ENCODE data around the gene F2R.
"Not testable (repeated sequence)": the region's sequence is repeated elsewhere in the genome, so short reads cannot be mapped to it uniquely, and the experiment has no call there.

Gene F2R

DNA sequence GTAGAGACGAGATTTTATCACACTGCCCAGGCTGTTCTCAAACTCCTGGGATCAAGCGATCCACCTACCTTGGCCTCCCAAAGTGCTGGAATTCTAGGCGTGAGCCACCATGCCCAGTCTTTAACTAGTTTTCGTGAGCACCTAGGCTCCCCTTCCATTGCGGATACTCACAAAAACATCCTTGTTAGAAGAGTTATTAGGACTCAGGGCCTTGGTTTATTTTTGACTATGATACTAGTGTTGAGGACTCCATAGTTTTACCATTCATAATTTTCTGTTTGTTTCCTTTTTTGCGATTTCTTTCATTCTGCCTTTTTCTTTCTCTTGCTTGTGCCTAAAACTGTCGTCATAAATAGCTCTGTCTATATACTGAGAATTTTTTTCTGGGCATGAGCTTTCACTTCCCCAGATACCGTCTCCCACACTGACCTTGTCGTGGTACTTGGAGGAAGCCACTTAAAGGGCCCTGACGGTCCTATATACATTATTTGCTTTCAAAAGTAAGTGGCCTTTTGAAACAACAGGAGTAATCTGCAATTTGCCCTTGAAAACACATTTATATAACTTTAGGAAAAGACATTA lies 5.2 kb downstream of the F2R start:
- DNase-seq, result no peak

DNA sequence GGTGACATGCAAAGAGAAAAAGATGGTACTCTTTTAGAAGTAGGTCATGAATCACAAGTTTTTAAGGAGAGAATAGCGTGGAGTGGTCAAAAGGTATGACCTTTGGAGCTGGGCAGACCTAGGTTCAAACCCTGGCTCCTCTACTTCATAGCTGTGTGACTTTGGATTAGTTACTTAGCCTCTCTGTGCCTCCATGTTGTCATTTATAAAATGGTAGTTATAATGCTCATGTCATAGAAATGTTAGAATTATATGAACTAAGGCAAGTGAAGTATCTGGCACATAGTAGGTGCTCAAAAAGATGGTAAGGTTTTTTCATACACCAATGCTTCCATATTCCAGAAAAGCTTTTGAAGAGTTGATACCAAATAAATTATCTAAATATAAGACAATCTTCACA lies 7.3 kb downstream of the F2R start:
- no peak for DNase-seq

GRCh38 chr5:76723906-76724305 lies 8.0 kb downstream of the F2R start:
- no peak for DNase-seq

GRCh38 chr5:76724871-76725270 lies 8.9 kb downstream of the F2R start:
- no peak for DNase-seq

- no peak for DNase-seq
These were observed 13.0 kb downstream of the F2R start for GRCh38 chr5:76728965-76729364.

DNA sequence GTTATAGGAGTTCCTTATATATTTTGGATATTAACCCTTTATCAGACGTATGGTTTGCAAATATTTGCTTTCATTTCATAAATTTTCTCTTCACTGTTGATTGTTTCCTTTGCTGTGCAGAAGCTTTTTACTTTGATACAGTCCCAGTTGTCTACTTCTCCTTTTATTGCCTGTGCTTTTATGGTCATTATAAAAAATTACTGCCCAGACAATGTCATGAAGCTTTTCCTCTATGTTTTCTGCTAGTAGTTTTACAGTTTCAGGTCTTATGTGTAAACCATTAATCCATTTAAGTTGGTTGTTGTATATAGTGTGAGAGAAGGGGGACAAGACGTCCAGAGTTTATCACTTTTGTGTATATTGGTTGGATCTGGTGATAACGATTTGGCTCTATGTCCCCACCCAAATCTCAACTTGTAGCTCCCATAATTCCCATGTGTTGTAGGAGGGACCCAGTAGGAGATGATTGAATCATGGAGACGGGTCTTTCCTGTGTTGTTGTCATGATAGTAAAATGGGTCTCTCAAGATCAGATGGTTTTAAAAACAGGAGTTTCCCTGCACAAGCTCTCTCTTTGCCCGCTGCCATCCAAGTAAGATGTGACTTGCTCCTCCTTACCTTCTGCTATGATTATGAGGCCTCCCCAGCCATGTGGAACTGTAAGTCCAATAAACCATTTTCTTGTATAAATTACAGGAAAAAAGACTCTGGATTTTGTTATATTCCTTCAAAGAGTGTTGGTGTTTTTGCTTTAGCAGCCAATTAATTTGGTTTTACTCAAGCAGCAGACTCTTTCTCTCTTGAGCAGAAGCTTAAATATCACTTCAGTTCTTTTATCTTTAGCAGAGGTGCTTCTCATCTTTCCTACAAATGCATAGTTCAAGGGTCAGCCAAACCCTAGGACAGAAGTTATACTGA lies 13.7 kb downstream of the F2R start:
- DNase-seq, result no peak

- DNase-seq, result peak; percentile 14
These were observed 16.6 kb downstream of the F2R start for GRCh38 chr5:76732405-76733048.

DNA sequence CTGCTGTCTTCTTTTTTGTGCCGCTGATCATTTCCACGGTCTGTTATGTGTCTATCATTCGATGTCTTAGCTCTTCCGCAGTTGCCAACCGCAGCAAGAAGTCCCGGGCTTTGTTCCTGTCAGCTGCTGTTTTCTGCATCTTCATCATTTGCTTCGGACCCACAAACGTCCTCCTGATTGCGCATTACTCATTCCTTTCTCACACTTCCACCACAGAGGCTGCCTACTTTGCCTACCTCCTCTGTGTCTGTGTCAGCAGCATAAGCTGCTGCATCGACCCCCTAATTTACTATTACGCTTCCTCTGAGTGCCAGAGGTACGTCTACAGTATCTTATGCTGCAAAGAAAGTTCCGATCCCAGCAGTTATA lies 17.1 kb downstream of the F2R start:
- peak; percentile 66 for DNase-seq

GRCh38 chr5:76735762-76736545 lies 20.0 kb downstream of the F2R start:
- no peak for DNase-seq

DNA sequence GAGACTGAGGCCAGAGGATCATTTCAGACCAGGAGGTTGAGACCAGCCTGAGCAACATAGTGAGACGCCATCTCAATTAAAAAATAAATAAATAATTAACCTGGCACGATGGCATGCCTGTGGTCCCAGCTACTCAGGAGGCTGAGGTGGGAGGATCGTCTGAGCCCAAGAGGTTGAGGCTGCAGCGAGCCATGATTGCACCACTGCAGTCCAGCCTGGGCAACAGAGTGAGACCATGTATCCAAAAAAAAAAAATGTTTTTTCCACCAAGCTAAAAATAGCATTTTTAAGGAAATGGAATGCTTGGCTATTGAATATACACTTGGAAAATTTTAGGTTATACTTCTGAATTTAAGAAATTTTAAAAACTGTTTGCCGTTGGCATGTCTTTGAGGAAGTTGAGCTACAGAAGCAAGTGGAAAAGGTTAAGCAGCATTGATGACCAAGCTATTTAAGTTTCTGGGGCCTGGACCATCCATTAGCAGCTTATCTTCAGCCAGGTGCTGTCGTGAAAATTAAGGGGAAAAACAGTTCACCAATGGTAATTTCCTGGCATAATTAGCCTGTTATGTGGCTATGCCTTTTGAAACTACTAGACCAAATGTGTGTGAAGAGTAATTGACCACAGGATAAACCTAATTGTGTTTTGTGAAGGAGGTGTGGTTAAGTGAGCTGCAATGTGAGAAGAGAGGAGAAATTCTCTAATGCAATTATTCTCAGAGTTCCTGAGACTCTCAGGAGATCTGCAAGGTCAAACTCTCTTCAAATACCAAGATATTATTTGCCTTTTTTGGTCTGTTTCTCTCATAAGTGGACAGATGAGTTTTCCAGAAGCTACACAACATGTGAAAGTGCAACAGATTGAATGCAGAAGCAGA lies 21.0 kb downstream of the F2R start:
- DNase-seq, result no peak

DNA sequence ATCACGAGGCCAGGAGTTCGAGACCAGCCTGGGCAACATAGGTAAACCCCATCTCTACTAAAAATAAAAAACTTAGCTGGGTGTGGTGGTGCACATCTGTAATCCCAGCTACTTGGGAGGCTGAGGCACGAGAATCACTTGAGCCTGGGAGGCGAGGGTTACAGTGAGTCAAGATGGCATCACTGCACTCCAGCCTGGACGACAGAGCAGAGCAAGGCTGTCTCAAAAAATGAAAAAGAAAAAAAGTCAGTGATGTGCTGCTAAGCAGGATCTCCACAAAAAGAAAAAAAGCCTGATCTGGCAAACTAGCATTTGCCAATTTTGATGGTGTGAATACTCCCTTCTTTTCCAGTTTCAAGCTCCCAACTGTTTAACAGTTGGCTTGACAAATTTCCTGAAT lies 21.9 kb downstream of the F2R start:
- no peak for DNase-seq

DNA sequence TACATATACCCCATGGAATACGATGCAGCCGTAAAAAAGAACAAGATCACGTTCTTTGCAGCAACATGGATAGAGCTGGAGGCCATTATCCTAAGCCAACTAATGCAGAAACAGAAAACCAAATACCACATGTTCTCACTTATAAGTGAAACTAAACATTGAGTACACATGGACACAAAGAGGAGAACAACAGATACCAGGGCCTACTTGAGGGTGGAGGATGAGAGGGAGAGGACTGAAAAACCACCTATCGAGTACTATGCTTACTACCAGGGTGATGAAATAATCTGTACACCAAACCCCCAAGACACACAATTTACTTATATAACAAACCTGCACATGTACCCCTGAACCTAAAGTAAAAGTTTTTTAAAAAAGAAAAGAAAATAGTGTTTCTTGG lies 25.6 kb downstream of the F2R start:
- not testable (repeated sequence) for DNase-seq

- DNase-seq, result no peak
These were observed 26.7 kb downstream of the F2R start for GRCh38 chr5:76742583-76742982.

DNA sequence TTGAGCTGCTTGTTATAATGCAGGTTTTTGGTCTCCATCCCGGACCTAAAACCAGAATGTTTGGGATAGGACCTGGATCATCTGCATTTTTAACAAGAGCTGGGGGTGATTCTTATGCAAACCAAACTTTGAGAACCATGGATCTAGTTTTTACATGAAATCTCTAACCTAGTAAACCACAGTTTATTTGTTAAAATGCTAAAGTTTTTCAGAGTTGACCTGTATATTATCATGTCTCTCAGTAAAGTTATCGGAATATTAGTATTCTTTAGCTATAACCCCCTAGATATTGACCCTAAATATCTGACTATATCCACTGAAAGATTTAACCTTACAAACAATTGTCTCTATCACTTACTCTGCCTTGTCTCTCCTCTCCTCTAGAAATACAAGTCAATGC lies 28.7 kb downstream of the F2R start:
- DNase-seq, result no peak

DNA sequence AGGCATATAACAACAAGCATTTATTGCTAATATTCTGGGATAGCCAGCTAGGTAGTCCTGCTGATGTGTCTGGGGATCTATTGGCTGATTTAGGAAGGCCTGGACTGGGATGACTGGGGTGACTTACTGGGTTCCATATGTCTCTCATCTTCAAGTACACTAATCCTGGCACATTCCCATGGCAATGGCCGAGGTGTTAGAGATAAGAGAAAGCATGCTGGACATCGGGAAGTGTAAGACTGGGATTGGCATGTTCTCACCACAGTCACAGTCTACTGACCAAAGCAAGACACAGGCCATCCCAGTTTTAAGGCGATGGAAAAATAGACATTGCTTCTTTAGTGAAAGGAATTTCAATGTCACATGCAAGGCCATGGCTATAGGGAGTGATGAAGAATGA lies 29.7 kb downstream of the F2R start:
- no peak for DNase-seq

- DNase-seq, result no peak
These were observed 30.8 kb downstream of the F2R start for GRCh38 chr5:76746677-76747076.

GRCh38 chr5:76747706-76748105 lies 31.8 kb downstream of the F2R start:
- DNase-seq, result no peak

DNA sequence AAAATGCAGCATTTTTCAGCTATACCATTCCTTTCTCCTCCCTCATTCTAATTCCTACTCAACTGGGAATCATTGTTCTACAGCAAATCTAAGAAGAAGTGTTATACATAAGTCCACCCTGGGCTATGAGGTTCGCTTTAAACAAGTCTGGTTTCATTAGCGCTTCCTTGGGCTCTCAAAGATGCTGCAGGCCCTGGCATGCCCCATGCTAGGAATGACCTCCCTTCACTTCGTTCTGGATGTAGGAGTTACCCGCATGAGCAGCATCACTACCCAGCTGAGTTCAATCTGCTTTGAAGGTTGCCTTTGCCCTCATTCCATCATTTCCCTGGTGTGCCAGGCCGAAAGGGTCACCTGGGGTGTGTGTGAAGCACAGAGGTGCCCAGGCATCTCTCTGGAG lies 35.4 kb downstream of the F2R start:
- no peak for DNase-seq

GRCh38 chr5:76754668-76755078 lies 38.7 kb downstream of the F2R start:
- DNase-seq, result no peak

GRCh38 chr5:76755779-76756637 lies 40.1 kb downstream of the F2R start:
- no peak for DNase-seq

GRCh38 chr5:76757049-76757448 lies 41.1 kb downstream of the F2R start:
- no peak for DNase-seq
